Measurements from ENCODE around the gene CCDC110.
"Not testable (repeated sequence)": the region's sequence is repeated elsewhere in the genome, so short reads cannot be mapped to it uniquely, and the experiment has no call there.

The CCDC110 gene

DNA sequence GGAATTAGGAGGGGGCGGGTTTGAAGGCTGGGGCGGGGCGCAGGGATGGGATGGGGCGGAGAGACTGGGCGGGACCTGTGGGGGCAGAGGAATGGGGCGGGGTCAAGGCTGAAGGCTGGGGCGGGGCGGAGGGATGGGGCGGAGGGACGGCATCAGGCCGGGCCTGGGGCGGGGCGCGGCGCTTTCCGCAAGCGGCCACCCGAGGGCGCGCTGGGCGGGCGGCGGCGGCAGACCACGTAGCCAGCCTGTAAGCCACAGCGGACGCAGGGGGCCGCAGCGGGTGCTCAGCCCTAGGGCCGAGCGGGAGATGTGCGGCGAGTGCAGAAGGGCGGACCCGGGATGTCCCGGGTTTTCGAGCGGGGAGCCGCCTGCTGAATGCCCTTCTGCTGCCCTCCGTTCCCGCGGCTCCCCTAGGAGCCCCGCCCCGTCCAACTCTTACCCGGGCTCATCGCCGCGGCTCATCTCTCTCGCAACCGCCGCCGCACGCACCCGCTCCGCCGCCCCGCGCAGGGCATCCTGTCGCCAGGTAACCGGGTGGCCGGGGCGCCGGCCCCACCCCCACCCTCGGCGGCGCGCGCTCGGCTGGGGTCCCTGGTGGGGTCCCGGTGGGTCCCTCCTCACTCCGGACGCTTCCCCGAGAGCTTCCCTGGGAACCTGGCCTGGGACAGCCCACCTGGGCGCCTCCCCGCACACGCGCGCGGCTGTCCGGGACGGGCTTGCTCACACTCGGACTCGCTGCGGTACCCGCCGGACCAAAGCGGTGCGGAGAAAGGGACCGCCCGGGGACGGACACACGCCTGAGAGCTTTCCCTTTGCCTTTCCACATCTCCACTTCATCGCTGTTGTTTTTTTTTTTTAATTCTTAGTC, at the start of gene CCDC110:
Gene CCDC110 (minus strand): TSS at position 499 of the 868 bp plus-strand sequence. CDS start 50 bp downstream, at position 449.
- DNase-seq (ENCODE audit: low read depth): peak; percentile 93

DNA sequence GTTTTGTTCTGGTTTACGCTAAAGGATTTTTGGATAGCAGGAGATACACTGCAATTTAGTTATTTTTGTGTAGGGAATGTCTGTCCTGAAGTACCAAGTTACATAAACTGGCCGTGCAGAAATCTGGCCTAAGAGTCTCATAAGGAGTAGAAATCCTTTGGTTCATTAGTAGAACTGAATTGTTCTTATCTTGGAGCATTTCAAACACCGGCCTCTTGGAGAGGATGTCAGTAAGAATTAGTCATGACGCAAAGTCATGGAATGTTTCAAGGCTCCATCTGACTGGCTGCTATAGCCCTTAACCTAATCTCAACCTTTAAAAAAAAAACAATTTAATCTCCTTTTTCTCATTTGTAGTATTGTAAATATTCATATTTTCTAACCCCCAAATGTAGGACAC, 48.6 kb upstream of the CCDC110 start:
- no peak for DNase-seq (ENCODE audit: low read depth)

GRCh38 chr4:185518494-185518893, 47.0 kb upstream of the CCDC110 start:
- no peak for DNase-seq (ENCODE audit: low read depth)

- DNase-seq (ENCODE audit: low read depth): no peak
Observed at GRCh38 chr4:185518069-185518468, 46.5 kb upstream of the CCDC110 start.

DNA sequence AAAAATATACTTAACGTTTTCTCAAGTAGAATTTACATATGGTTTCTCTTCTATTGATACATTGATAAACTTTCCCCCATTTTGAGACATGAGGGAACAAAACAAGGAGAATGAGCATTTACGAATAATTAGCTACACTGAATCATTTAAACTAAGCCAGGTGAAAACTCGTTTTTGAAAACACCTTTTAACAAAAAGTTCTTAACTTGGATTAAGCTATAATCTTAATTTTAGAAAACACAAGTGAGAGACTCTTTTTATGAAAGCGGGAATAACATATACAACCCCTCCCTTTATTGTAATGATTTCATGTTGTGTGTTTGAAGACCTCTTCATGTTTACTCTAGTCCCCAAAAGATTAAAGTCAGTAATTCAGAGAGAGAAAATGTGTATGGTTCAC, 43.7 kb upstream of the CCDC110 start:
- DNase-seq (ENCODE audit: low read depth): no peak

DNA sequence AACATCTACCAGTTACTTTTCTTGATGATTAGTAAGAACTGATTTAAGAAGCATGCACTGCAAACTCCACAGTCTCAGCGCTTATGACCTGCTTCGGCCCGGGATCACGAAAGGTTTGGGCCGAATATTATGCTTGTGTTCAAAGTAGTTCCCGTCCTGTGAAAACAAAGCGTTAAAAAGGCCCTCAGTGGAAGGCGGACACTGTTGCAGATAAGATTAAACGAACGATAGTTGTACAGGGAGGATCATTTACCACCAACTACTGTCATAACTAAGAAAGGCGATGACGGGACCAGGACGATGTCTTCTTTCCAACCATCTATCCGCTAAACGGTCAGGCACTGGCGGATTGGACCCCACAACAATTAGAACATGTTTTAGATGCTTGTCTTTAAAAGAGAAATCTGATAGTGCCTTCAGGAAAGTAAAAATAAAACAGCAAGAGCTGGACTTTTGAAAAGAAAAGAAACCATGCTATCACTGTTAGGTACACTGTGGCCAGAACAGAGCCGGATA, 42.7 kb upstream of the CCDC110 start:
- DNase-seq (ENCODE audit: low read depth): no peak

GRCh38 chr4:185513489-185514181, 42.1 kb upstream of the CCDC110 start:
- DNase-seq (ENCODE audit: low read depth): no peak

DNA sequence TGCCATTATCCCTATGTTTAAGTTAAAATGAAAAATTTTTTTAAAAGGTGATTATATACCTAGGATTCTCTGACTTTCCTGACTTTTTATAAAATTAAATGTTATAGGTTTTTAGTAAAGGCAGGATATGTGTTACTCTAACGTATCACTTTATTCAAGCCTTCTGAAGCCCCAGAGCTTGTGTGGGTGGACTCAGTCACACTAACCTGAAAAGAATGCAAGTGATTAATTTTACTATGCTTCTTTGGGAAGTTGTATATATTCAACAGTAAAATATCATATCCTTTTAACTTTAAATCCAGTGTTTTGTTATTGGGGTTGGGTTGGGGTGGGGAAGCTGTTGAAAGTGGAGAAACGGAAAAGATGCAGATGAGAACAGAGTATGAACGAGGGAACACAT, 41.0 kb upstream of the CCDC110 start:
- DNase-seq (ENCODE audit: low read depth): no peak

GRCh38 chr4:185511243-185511642, 39.7 kb upstream of the CCDC110 start:
- DNase-seq (ENCODE audit: low read depth): not testable (repeated sequence)

DNA sequence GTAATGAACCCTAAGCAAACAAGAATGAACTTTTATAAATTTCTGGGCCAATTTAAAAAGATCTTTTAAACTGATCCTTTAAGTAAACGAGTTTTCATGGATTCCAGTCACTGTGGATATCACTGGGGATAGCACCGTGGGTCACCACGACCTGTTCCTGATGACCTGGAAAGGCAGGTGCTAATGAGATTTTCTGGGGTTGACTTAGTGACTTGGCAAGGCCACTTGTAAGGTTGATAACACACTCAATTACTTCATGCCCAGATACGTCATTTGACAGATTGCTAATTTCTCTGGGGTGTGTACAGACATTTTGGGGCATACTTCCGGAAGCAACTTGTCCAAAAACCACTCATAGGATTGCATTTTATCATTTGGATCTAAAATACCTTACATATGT, 39.3 kb upstream of the CCDC110 start:
- DNase-seq (ENCODE audit: low read depth): no peak

DNA sequence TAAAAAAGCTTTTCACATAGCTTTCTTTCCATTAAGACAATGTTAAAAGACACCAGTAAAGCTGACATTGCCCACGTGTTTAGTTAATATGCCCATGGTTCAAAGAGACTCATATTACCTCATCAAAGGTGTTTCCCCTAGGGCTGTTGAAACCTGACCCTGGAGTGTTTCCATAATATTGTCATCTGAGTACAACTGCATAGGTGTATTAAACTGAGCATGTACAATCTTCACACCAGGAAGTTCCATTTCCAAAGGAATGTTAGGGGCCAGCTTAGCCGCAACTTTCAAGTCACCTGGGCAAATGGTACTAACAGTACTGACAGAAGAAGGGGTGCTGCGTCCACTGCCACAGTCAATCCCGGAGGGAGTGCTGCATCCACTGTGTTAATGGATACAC, 36.6 kb upstream of the CCDC110 start:
- no peak for DNase-seq (ENCODE audit: low read depth)

DNA sequence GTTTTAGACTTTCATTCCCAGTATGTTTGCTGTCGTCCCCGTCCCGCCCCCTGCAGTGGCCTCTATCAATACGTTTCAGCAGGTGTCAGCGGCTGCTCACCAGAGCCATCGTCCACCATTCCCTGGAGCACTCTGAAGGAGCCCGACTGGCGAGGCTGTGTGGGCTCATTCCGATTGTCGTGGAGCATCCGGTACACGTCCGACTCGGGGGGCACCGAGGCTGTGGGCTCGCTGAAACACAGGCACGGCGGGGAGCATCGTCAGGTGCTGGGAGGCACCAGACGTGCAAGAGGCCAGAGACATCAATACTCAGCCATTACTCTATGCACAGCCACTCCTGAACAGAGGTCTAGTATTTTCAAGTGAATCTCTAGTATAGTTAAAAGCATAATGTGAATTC, 34.9 kb upstream of the CCDC110 start:
- DNase-seq (ENCODE audit: low read depth): no peak

GRCh38 chr4:185504098-185505047, 32.8 kb upstream of the CCDC110 start:
- no peak for DNase-seq (ENCODE audit: low read depth)

- no peak for DNase-seq (ENCODE audit: low read depth)
Observed at GRCh38 chr4:185502386-185502785, 30.9 kb upstream of the CCDC110 start.

GRCh38 chr4:185500576-185500975, 29.0 kb upstream of the CCDC110 start:
- DNase-seq (ENCODE audit: low read depth): no peak

DNA sequence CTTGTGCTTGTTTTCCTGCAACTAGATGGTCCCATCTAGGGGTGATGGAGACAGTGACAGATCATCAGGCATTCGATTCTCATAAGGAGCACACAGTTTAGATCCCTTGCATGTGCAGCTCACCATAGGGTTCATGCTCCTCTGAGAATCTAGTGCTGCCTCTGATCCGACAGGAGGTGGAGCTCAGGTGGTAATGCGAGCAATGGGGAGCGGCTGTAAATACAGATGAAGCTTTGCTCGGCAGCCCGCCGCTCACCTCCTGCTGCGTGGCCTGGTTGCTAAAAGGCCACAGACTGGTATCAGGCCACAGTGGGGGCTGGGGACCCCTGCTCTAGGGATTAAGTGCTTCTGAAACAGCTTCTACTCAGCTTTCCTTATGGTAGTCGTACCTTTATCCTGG, 28.5 kb upstream of the CCDC110 start:
- DNase-seq (ENCODE audit: low read depth): no peak

GRCh38 chr4:185488650-185489049, 17.1 kb upstream of the CCDC110 start:
- no peak for DNase-seq (ENCODE audit: low read depth)

- no peak for DNase-seq (ENCODE audit: low read depth)
Observed at GRCh38 chr4:185481401-185481800, 9.9 kb upstream of the CCDC110 start.

DNA sequence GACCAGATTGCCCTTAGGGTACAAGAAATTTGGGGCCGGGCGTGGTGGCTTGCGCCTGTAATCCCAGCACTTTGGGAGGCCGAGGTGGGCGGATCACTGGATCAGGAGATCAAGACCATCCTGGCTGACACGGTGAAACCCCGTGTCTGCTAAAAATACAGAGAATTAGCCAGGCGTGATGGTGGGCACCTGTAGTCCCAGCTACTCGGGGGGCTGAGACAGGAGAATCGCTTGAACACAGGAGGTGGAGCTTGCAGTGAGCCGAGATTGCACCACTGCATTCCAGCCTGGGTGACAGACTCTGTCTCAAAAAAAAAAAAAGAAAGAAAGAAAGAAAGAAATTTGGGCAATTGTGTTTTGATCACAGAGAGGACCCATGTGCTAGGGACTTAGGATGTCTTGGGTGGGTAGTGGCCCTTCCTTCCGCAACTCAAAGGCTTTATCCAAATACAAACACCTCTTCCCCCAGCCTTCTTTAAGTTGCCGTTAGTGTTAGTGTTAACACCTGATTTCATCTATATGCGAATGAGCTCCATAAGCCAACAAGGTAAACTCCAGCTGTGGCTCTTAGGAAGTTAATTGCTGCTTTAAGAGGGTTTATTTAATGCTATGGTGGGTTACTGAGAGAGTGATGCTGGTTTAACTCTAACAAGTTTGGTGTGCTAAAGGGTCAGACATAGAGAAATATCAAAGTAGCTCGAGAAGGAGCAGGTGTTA, 8.6 kb upstream of the CCDC110 start:
- DNase-seq (ENCODE audit: low read depth): no peak

DNA sequence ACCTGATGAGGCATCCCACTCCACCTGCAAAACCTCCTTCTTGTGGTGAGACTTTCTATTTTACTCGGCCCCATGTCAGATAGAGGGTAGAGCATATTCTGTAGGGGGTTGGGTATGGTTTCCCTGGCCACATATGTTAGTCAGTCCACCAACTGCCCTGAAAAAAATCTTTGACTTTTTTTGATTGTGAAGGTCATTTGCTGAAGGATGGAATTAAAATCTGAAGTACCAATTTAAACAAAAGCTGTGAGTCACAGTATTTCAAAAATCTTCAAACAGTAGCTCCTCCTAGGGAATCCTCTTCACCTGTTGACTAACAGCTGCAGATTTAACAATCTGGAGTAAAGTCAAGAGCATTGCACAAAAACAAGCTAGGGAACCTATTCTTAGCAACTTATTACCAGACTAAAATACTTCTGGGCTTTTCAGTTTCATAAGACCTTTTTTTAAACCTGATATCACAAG, 8.0 kb upstream of the CCDC110 start:
- DNase-seq (ENCODE audit: low read depth): no peak

DNA sequence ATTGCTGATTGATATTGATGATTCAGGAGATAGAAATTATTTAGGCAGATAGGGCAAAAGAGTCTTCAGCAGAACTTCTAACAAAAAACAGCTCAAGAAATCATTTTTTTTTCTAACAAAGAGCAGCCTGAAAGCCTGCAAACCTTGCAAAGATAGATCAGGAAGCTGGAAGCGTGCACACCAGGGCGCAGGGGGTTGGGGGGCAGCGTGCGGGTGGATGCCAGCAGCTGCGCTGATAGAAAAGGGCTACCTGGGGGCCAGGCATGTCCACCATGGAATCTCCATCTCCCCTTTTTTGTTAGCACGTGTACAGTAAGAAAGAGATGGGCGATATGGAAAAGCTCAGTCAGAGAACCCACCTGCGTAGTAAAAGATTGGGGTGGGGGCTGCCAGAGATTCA, 1.7 kb upstream of the CCDC110 start:
- DNase-seq (ENCODE audit: low read depth): no peak

All from fibroblast of gingiva (primary cell).